Thyroid gland (tissue), 4 donors: Measurements from ENCODE around the gene AGBL3.

Experiments
- CTCF ChIP-seq, 6 experiments: fragments of 200-600 bp in 3 of 6; fragments of 450-650 bp in 3 of 6; sonication (generic) in 3 of 6; IDR thresholded peaks; one replicate each; pipeline ENCODE4 v1.5.1; 2016 to 2019; ENCODE audit warnings: antibody characterized with exemption in 6 of 6, mild to moderate bottlenecking in 2 of 6, inconsistent platforms in 1 of 6, moderate library complexity in 1 of 6
- POLR2A ChIP-seq, 2 donors: fragments of 450-650 bp; IDR thresholded peaks; one replicate each; pipeline ENCODE4 v1.6.1; 2017; ENCODE audit warnings: antibody characterized with exemption in 2 of 2, mild to moderate bottlenecking in 2 of 2, moderate library complexity in 1 of 2

DNA sequence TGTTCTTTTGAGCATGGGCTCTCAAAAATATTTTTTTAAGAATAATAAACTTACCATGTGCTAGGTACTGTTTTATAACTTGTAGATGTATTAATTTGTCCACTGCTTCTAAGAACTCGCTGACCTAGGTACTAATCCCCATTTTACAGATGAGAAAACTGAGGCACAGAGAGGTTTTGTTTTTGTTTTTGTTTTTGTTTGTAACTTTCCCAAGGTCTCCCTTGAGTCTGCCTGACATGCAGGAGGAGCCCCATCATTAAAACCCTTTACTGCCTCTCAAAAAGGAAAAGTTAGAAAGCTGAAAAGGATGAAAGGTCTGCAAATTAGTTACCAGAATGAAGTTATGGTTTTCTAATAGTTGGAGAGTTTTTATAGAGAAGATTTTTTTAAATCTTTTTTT lies 38.5 kb upstream of the AGBL3 start:
- TF ChIP-seq CTCF (IDR thresholded peaks at IDR 0.05) (no peak), POLR2A (IDR thresholded peaks at IDR 0.05) (no peak)
